Fibroblast of lung (primary cell): ENCODE measurements around the gene SLC6A4. TPM values are rescaled to one million over a fixed set of nuclear protein-coding genes. Genes with fewer than 3 reads are reported as not detected.

ENCODE experiments used
- DNase-seq, 2 donors: peaks; one replicate each; pipeline versions ENCODE4 v3.0.0 to v3.0.0-alpha.2; 2010; ENCODE audit warnings: low read depth in 2 of 2
- H2AFZ ChIP-seq: 2 replicates; pipeline ENCODE4 v1.5.1; 2012; ENCODE audit warnings: low read length, control low read depth, inconsistent platforms
- H3K27ac ChIP-seq: 2 replicates; pipeline ENCODE4 v1.5.1; 2011; ENCODE audit warnings: low read length, control low read depth; ENCODE audit not compliant: insufficient read depth
- H3K27me3 ChIP-seq: 2 replicates; pipeline ENCODE4 v1.5.1; 2011; ENCODE audit warnings: mild to moderate bottlenecking, low read length; ENCODE audit not compliant: control insufficient read depth, insufficient read depth
- H3K36me3 ChIP-seq: 2 replicates; pipeline ENCODE4 v1.5.1; 2011; ENCODE audit warnings: low read length; ENCODE audit not compliant: control insufficient read depth, insufficient read depth
- H3K4me1 ChIP-seq: 2 replicates; pipeline ENCODE4 v1.5.1; 2011; ENCODE audit warnings: low read length; ENCODE audit not compliant: control insufficient read depth, insufficient read depth; ENCODE audit errors: extremely low read depth
- H3K4me2 ChIP-seq: 2 replicates; pipeline ENCODE4 v1.5.1; 2011; ENCODE audit warnings: low read length, control low read depth; ENCODE audit not compliant: insufficient read depth; ENCODE audit errors: extremely low read depth
- H3K4me3 ChIP-seq, 4 experiments: fragments of 200-600 bp in 1 of 4; sonication (generic) in 1 of 4; replicated peaks in 1 of 4; 2 replicates each; pipeline ENCODE4 v1.5.1; 2011 to 2016; ENCODE audit warnings: low read length in 4 of 4, low read depth in 3 of 4, mild to moderate bottlenecking in 3 of 4, control low read depth in 2 of 4, inconsistent platforms in 1 of 4, mixed read lengths in 1 of 4; ENCODE audit not compliant: insufficient read depth in 1 of 4; ENCODE audit errors: control extremely low read depth in 1 of 4
- H3K79me2 ChIP-seq: 2 replicates; pipeline ENCODE4 v1.5.1; 2012; ENCODE audit warnings: mild to moderate bottlenecking, low read length, inconsistent platforms; ENCODE audit not compliant: control insufficient read depth, insufficient read depth
- H3K9ac ChIP-seq: 2 replicates; pipeline ENCODE4 v1.5.1; 2011; ENCODE audit warnings: mild to moderate bottlenecking, low read length, control low read depth; ENCODE audit not compliant: insufficient read depth
- H3K9me3 ChIP-seq: 2 replicates; pipeline ENCODE4 v1.5.1; 2012; ENCODE audit warnings: low read depth, low read length; ENCODE audit not compliant: control insufficient read depth, insufficient read depth
- H4K20me1 ChIP-seq: 2 replicates; pipeline ENCODE4 v1.5.1; 2011; ENCODE audit warnings: low read length; ENCODE audit not compliant: control insufficient read depth, insufficient read depth; ENCODE audit errors: extremely low read depth
- EZH2 ChIP-seq: IDR thresholded peaks from 2 replicates; pipeline ENCODE4 v1.5.1; 2012; ENCODE audit warnings: low read length, control low read depth, mild to moderate bottlenecking; ENCODE audit errors: missing control alignments
- polyA plus RNA-seq, 2 donors: library from polyadenylated mRNA; depleted of rRNA in 1 of 2; stranded (reverse) in 1 of 2; unstranded in 1 of 2; fragments of >200 nt; gene quantifications; 2 replicates each; pipeline ENCODE4 v1.2.1, GENCODE V29; 2011 to 2012; ENCODE audit warnings: missing spikeins in 1 of 2
- total RNA-seq: library from RNA; depleted of rRNA; stranded (reverse); fragments of >200 nt; gene quantifications from 2 replicates; pipeline ENCODE4 v1.2.1, GENCODE V29; 2014
- TF ChIP-seq, protein P1 (sequence below), 2 donors: IDR thresholded peaks in 1 of 2; conservative IDR thresholded peaks in 1 of 2; 1 replicate in 1 of 2; 2 replicates in 1 of 2; pipeline ENCODE4 v1.5.1; 2011 to 2012; ENCODE audit warnings: low read length in 2 of 2, control low read depth in 1 of 2, inconsistent platforms in 1 of 2, low read depth in 1 of 2, mild to moderate bottlenecking in 1 of 2

The SLC6A4 gene
- total and polyA plus RNA-seq, 2 donors (not counting 1 experiment from before 2014, with no cell fraction given): not detected

DNA sequence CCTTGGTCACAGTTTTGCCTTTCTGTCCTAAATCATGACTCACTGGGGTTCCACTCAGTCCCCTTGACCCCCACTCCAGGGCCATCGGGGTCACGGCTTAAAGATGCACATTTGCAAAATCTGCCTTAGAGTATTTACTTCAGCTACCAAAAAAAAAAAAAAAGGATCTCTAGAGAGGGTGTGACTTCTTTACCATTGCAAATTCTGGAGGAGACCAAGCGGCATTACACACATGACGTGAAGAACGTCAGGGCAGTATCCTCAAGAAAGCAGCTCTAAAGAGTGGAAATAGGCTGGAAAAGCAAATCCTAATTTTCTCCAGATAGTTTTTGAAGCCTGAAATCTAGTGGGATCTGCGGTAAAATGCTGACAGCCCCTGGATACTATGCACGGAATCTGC lies 25.6 kb downstream of the SLC6A4 start:
- DNase-seq: no peak
- H3K79me2 ChIP-seq: no peaks in the 10 kb centered on the region
- no peak overlapping the region for H2AFZ ChIP-seq
- H3K27me3 ChIP-seq: peaks cover 8% of the 10 kb centered on the region
- H4K20me1 ChIP-seq: no peaks in the 10 kb centered on the region
- H3K4me1 ChIP-seq: no peaks in the 10 kb centered on the region
- no peak overlapping the region for H3K4me3 ChIP-seq
- H3K9me3 ChIP-seq: no peaks in the 10 kb centered on the region
- H3K27ac ChIP-seq: no peak overlapping the region
- no peak overlapping the region for H3K9ac ChIP-seq
- no peaks in the 10 kb centered on the region for H3K36me3 ChIP-seq
- TF ChIP-seq EZH2: no peak
- TF ChIP-seq, protein P1, sequence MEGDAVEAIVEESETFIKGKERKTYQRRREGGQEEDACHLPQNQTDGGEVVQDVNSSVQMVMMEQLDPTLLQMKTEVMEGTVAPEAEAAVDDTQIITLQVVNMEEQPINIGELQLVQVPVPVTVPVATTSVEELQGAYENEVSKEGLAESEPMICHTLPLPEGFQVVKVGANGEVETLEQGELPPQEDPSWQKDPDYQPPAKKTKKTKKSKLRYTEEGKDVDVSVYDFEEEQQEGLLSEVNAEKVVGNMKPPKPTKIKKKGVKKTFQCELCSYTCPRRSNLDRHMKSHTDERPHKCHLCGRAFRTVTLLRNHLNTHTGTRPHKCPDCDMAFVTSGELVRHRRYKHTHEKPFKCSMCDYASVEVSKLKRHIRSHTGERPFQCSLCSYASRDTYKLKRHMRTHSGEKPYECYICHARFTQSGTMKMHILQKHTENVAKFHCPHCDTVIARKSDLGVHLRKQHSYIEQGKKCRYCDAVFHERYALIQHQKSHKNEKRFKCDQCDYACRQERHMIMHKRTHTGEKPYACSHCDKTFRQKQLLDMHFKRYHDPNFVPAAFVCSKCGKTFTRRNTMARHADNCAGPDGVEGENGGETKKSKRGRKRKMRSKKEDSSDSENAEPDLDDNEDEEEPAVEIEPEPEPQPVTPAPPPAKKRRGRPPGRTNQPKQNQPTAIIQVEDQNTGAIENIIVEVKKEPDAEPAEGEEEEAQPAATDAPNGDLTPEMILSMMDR (conservative IDR thresholded peaks at IDR 0.05 in 1 of 2, IDR thresholded peaks at IDR 0.05 in 1 of 2; ENCODE audit: low read depth in 1 of 2, low read length in 2 of 2): no peak
- H3K4me2 ChIP-seq: no peak overlapping the region

DNA sequence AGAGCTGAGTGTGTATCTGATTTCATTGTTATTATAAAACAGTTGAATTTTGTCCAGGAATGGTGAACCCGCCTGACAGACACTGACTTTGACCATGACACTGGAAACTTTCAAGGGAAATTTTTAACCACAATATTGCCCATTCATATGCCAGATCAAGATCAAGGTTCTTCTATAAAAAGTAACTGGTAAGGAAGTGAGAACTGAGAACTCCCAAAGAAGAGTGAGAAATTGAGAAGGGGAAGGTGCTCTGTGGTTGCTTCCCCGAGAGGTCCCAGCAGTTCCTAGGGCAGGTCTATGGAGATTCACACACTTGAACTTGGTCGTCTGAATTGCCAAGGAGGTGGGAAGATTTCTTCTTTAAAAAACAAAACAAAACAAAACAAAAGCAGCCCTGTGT lies 27.3 kb downstream of the SLC6A4 start:
- Histone ChIP-seq H3K79me2 (no peaks in the 10 kb centered on the region), H3K36me3 (no peaks in the 10 kb centered on the region), H3K27ac (no peak overlapping the region), H2AFZ (no peak overlapping the region), H3K27me3 (peaks cover 8% of the 10 kb centered on the region), H3K9ac (no peak overlapping the region), H3K4me1 (no peaks in the 10 kb centered on the region), H3K4me2 (no peak overlapping the region), H3K4me3 (no peak overlapping the region), H3K9me3 (no peaks in the 10 kb centered on the region), H4K20me1 (no peaks in the 10 kb centered on the region)
- DNase-seq: no peak
- TF ChIP-seq, protein P1 (conservative IDR thresholded peaks at IDR 0.05 in 1 of 2, IDR thresholded peaks at IDR 0.05 in 1 of 2; ENCODE audit: low read depth in 1 of 2, low read length in 2 of 2): no peak
- no peak for TF ChIP-seq EZH2

DNA sequence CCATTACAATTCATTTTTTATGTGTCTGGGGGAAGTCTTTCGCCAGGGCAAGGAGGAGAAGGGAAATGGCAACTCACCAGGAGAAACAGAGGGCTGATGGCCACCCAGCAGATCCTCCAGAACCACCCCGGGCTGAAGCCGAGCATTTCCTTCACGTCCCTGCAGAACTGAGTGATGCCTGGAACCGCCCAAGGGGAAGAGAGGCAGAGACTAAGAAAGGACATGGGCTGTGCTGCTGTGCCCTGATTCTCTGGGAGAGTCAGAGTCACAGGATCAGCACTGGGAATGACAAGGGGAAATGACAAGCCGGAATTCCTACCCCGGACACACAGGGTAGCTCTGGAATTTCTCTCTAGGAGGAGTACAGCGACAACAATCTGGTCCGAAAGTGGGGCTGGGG lies 27.8 kb downstream of the SLC6A4 start:
- H3K27me3 ChIP-seq: peaks cover 5% of the 10 kb centered on the region
- H3K4me3 ChIP-seq: no peak overlapping the region
- no peak overlapping the region for H3K27ac ChIP-seq
- H3K9me3 ChIP-seq: no peaks in the 10 kb centered on the region
- no peak overlapping the region for H2AFZ ChIP-seq
- no peaks in the 10 kb centered on the region for H3K36me3 ChIP-seq
- no peaks in the 10 kb centered on the region for H3K79me2 ChIP-seq
- H3K4me1 ChIP-seq: no peaks in the 10 kb centered on the region
- H4K20me1 ChIP-seq: no peaks in the 10 kb centered on the region
- no peak for DNase-seq
- H3K4me2 ChIP-seq: no peak overlapping the region
- no peak overlapping the region for H3K9ac ChIP-seq
- TF ChIP-seq EZH2: no peak
- TF ChIP-seq, protein P1 (conservative IDR thresholded peaks at IDR 0.05 in 1 of 2, IDR thresholded peaks at IDR 0.05 in 1 of 2; ENCODE audit: low read depth in 1 of 2, low read length in 2 of 2): no peak
